Panc1 (cell line): ENCODE measurements around the gene LRRC3C. TPM values are rescaled to one million over a fixed set of nuclear protein-coding genes. Genes with fewer than 3 reads are reported as not detected.

ENCODE experiments used
- ATAC-seq: fragments of 200-7000 bp; cut with Tn5 transposase; 2 replicates; pipeline ENCODE4 v1.9.1; 2020; ENCODE audit warnings: mild to moderate bottlenecking, moderate library complexity
- BruUV-seq: library from RNA; stranded (reverse); fragments of 400-500 nt; replicated peaks from 2 replicates; lab custom pipeline; 2021; lab: Mats Ljungman, UMichigan
- CTCF ChIA-PET: fragments of 300-600 bp; sonication (Branson Sonifier 250); formaldehyde crosslinking; loops from one replicate; lab custom pipeline; 2022; ENCODE audit warnings: antibody characterized with exemption; lab: Charles Lee
- POLR2A ChIA-PET: fragments of 300-600 bp; sonication (Branson Sonifier 250); formaldehyde crosslinking; loops from one replicate; lab custom pipeline; 2022; ENCODE audit warnings: antibody characterized with exemption; lab: Charles Lee
- DNase-seq: peaks from one replicate; pipeline ENCODE4 v3.0.0-alpha.2; 2010; ENCODE audit warnings: low read depth, low spot score
- H3K27ac ChIP-seq: 2 replicates; pipeline ENCODE4 v1.5.1; 2011; ENCODE audit warnings: mild to moderate bottlenecking, low read length, inconsistent platforms
- H3K27me3 ChIP-seq: fragments of 200-500 bp; sonication (Bioruptor generic); 2 replicates; pipeline ENCODE4 v1.6.0; 2014; ENCODE audit warnings: low read length, inconsistent platforms; ENCODE audit not compliant: control insufficient read depth, insufficient read depth
- H3K36me3 ChIP-seq: fragments of 200-500 bp; sonication (Bioruptor generic); 2 replicates; pipeline ENCODE4 v1.5.1; 2014; ENCODE audit warnings: inconsistent platforms, mild to moderate bottlenecking, low read length, moderate library complexity; ENCODE audit not compliant: control insufficient read depth, insufficient read depth
- H3K4me1 ChIP-seq: 2 replicates; pipeline ENCODE4 v1.5.1; 2011; ENCODE audit warnings: inconsistent platforms, mild to moderate bottlenecking, low read length, moderate library complexity; ENCODE audit not compliant: control insufficient read depth, insufficient read depth
- H3K4me3 ChIP-seq, 2 experiments: 2 replicates each; pipeline ENCODE4 v1.5.1; 2011 to 2012; ENCODE audit warnings: low read depth in 2 of 2, low read length in 2 of 2, mild to moderate bottlenecking in 2 of 2, inconsistent platforms in 1 of 2, moderate library complexity in 1 of 2
- H3K9me3 ChIP-seq: fragments of 200-500 bp; sonication (Bioruptor generic); 2 replicates; pipeline ENCODE4 v1.5.1; 2014; ENCODE audit warnings: low read depth, mild to moderate bottlenecking, inconsistent platforms, low read length, moderate library complexity; ENCODE audit not compliant: control insufficient read depth, insufficient read depth
- CTCF ChIP-seq: fragments of 450-650 bp; IDR thresholded peaks from 2 replicates; pipeline ENCODE4 v1.5.1; 2017; ENCODE audit warnings: mild to moderate bottlenecking
- POLR2AphosphoS5 ChIP-seq: IDR thresholded peaks from 2 replicates; pipeline ENCODE4 v1.6.1; 2012; ENCODE audit warnings: mild to moderate bottlenecking, low read depth, low read length, moderate library complexity
- REST ChIP-seq, 2 experiments: IDR thresholded peaks; 2 replicates each; pipeline ENCODE4 v1.6.1; 2011 to 2012; ENCODE audit warnings: low read depth in 2 of 2, control low read depth in 1 of 2, low read length in 1 of 2, mild to moderate bottlenecking in 1 of 2, moderate library complexity in 1 of 2; ENCODE audit not compliant: insufficient read depth in 1 of 2
- SIN3A ChIP-seq: IDR thresholded peaks from 2 replicates; pipeline ENCODE4 v1.6.1; 2012; ENCODE audit warnings: low read depth, mild to moderate bottlenecking, low read length, moderate library complexity, borderline replicate concordance; ENCODE audit not compliant: insufficient read depth
- TCF7L2 ChIP-seq: IDR thresholded peaks from 2 replicates; pipeline ENCODE4 v1.6.1; 2011; ENCODE audit warnings: mild to moderate bottlenecking, low read depth, low read length, inconsistent platforms
- in situ Hi-C: cut with HindIII; loops from 2 replicates; pipeline ENCODE4 v1.10.0; 2016; ENCODE audit warnings: low sequenced_read_pairs, low pct_unique_long_range_greater_than_20kb
- intact Hi-C: fragments of 100-400 bp; cut with micrococcal nuclease; formaldehyde crosslinking; loops from one replicate; pipeline ENCODE4 v1.10.0; 2022; ENCODE audit not compliant: unreplicated experiment
- total RNA-seq: library from RNA; stranded (reverse); gene quantifications from one replicate; pipeline ENCODE4 v1.2.1, GENCODE V29; 2021; ENCODE audit not compliant: unreplicated experiment

Gene LRRC3C
- total RNA-seq, 1 experiment from 2014 or later: not detected

- intact Hi-C loops: no loop called here
- CTCF ChIA-PET: interaction anchor here (0.7 kb wide), 1 partner anchor 224 kb away, joined by 3 read pairs; the partner anchor contains the start of gene CASC3
- no peaks in the 10 kb centered on the region for H3K36me3 ChIP-seq
- POLR2A ChIA-PET: no interaction called here
- H3K4me3 ChIP-seq: no peak overlapping the region
- no TSS peak for BruUV-seq
- no peaks in the 10 kb centered on the region for H3K27me3 ChIP-seq
- no peak overlapping the region for H3K27ac ChIP-seq
- no peak; the same call in 1 of the 2 replicates for ATAC-seq
- TF ChIP-seq TCF7L2 (no peak), SIN3A (no peak), POLR2AphosphoS5 (no peak)
- H3K4me1 ChIP-seq: no peaks in the 10 kb centered on the region
- in situ Hi-C loops: no loop called here
- no peaks in the 10 kb centered on the region for H3K9me3 ChIP-seq
- DNase-seq: no peak
Measured at GRCh38 chr17:39916918-39917317, 10.6 kb upstream of the LRRC3C start.

- ChIA-PET CTCF (no interaction called here), POLR2A (no interaction called here)
- Histone ChIP-seq H3K27me3 (no peaks in the 10 kb centered on the region), H3K9me3 (no peaks in the 10 kb centered on the region), H3K36me3 (no peaks in the 10 kb centered on the region), H3K4me1 (no peaks in the 10 kb centered on the region), H3K4me3 (no peak overlapping the region), H3K27ac (no peak overlapping the region)
- DNase-seq (no peak), ATAC-seq (no peak)
- in situ Hi-C loops (no loop called here), intact Hi-C loops (no loop called here)
- no peak for TF ChIP-seq REST (IDR thresholded peaks at IDR 0.05; ENCODE audit: insufficient read depth in 1 of 2, low read depth in 2 of 2, low read length in 1 of 2)
- no peak for TF ChIP-seq POLR2AphosphoS5
- no peak for TF ChIP-seq CTCF
- no peak for TF ChIP-seq TCF7L2
- TF ChIP-seq SIN3A: no peak
- no TSS peak for BruUV-seq
Measured at GRCh38 chr17:39919087-39919683, 8.3 kb upstream of the LRRC3C start.
